ENCODE measurements around the gene CCNL1.
"Not testable (repeated sequence)": the region's sequence is repeated elsewhere in the genome, so short reads cannot be mapped to it uniquely, and the experiment has no call there.

CCNL1 gene

DNA sequence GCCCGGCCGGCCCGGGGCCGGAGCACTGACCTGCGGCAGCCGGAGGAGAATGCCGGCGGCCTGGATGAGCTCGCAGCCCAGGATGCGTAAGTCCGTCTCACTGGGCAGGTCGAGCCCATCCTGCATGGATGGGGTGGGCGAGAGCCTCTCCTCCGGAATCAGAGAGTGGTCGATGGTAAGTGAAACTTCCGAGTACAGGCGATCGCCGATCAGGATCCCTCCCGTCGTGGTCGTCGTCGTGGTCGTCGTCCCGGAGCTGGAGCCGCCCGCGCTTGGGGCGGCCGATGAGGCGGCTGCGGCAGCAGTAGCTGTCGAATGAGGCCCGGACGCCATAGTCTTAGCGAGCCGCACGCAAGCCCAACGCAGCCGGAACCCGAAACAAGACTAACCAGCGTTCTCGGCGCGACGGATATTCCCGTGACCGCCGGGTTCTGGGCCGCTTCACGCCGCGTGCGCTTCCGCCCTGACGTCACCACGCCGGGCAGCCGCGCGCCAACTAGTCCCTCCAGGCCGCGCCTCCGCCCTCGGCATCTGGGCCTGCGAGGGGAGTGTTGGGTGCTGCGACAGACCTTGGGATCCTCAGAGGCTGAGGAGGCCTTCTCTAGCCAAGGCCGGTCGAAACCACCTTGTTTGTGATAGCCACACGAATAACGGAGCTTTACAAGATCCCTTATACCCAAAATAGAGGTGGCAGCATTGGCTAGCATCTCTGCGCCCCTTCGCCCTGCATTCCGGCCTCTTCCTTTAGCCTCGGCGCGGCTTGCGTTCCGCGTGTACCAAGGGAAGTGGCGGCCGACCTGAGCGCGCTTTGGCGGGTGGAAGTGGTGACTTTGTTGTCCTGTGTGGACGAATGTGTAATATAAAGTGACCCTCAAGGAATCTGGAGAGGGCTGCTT lies at the start of gene CCNL1:
Gene CCNL1 (minus strand): TSS at position 386 of the 896 bp plus-strand sequence. CDS start 53 bp downstream, at position 333.
- H3K4me1 ChIP-seq (ENCODE audit: control insufficient read depth, low read depth, low read length): peaks cover 15% of the 10 kb centered on the region
- peak within 1 kb of the TSS; percentile 99 for H3K9ac ChIP-seq (ENCODE audit: low read length)
- no peaks in the 10 kb centered on the region for H3K27me3 ChIP-seq (ENCODE audit: control insufficient read depth, insufficient read depth, low read length)
- H3K27ac ChIP-seq (ENCODE audit: low read length): peak within 1 kb of the TSS; percentile 92
- H3K4me3 ChIP-seq (ENCODE audit: low read length): peak within 1 kb of the TSS; percentile 84
- H3K9me3 ChIP-seq (ENCODE audit: control insufficient read depth, low read depth, low read length): no peaks in the 10 kb centered on the region
- peaks cover 39% of the 10 kb centered on the region for H3K36me3 ChIP-seq (ENCODE audit: control insufficient read depth, low read depth, low read length)

DNA sequence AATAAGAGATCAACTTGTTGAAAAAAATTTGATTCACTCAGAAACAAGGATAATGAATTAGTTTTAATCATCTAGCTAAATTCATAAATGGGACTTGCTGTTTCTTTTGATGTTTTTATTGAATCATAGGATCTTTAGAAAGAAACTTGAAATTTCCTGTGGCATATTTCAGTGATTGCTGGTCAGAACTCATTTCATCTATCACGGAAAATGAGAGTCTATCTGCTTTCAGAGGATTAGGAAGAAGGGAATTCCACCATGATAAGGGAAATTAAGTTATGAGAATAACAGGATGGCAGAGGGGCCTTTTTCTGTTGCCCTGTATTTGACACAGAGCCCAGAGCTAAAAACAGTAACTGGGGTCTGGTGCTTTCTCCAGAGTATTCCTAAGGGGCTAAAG lies 44.9 kb upstream of the CCNL1 start:
- no peak overlapping the region for H3K27ac ChIP-seq (ENCODE audit: low read length)
- H3K4me1 ChIP-seq (ENCODE audit: control insufficient read depth, low read depth, low read length): peaks cover 5% of the 10 kb centered on the region
- H3K9ac ChIP-seq (ENCODE audit: low read length): no peak overlapping the region
- no peaks in the 10 kb centered on the region for H3K27me3 ChIP-seq (ENCODE audit: control insufficient read depth, insufficient read depth, low read length)
- no peaks in the 10 kb centered on the region for H3K36me3 ChIP-seq (ENCODE audit: control insufficient read depth, low read depth, low read length)
- H3K4me3 ChIP-seq (ENCODE audit: low read length): no peak overlapping the region
- no peaks in the 10 kb centered on the region for H3K9me3 ChIP-seq (ENCODE audit: control insufficient read depth, low read depth, low read length)

DNA sequence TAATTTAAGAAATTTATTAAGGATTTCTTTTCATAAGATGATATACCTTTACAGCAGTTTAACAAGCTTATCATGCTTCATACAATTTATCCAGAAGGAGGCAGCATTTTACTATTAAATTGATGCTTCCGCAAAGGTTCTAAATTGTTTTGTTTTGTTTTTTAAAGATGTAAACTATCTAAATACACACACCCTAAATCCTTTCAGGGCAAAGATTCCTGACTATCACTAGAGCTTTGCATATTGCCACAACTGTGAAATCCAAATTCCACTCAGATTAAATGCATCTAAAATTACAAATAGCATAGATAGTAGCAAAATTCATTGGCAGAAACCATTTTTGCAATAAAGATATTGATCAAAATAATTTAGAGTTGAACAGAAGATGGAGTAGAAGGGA lies 44.5 kb upstream of the CCNL1 start:
- no peaks in the 10 kb centered on the region for H3K9me3 ChIP-seq (ENCODE audit: control insufficient read depth, low read depth, low read length)
- no peaks in the 10 kb centered on the region for H3K27me3 ChIP-seq (ENCODE audit: control insufficient read depth, insufficient read depth, low read length)
- peaks cover 5% of the 10 kb centered on the region for H3K4me1 ChIP-seq (ENCODE audit: control insufficient read depth, low read depth, low read length)
- no peak overlapping the region for H3K4me3 ChIP-seq (ENCODE audit: low read length)
- H3K9ac ChIP-seq (ENCODE audit: low read length): no peak overlapping the region
- H3K36me3 ChIP-seq (ENCODE audit: control insufficient read depth, low read depth, low read length): no peaks in the 10 kb centered on the region
- H3K27ac ChIP-seq (ENCODE audit: low read length): no peak overlapping the region

DNA sequence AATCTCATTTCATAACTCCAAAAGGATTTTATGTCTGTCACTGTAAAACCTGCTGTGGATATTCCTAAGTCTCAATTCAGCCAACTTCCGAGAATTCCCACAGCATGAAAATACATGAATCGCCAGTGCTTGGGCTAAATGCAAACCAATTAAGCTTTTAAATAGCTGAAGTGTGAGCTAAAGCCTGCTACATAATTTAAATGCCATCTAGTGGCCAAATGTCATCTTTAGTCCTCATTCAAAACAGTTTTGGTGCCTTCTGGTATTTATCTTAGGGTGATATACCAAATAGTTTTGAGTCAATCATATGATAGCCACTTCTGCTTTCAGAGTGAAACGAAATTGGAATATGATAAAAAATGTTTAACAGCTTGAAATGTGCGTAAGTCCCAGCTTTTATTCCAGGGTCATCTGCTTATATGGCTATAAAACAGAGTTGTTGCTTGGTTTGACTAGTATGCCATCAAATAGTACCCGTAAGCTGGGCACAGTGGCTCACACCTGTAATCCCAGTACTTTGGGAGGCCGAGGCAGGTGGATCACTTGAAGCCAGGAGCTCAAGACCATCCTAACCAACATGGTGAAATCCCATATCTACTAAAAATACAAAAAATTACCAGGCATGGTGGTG lies 41.8 kb upstream of the CCNL1 start:
- Histone ChIP-seq H3K4me3 (ENCODE audit: low read length) (no peak overlapping the region), H3K27me3 (ENCODE audit: control insufficient read depth, insufficient read depth, low read length) (no peaks in the 10 kb centered on the region), H3K36me3 (ENCODE audit: control insufficient read depth, low read depth, low read length) (no peaks in the 10 kb centered on the region), H3K4me1 (ENCODE audit: control insufficient read depth, low read depth, low read length) (peaks cover 5% of the 10 kb centered on the region), H3K9me3 (ENCODE audit: control insufficient read depth, low read depth, low read length) (no peaks in the 10 kb centered on the region), H3K27ac (ENCODE audit: low read length) (no peak overlapping the region), H3K9ac (ENCODE audit: low read length) (no peak overlapping the region)

DNA sequence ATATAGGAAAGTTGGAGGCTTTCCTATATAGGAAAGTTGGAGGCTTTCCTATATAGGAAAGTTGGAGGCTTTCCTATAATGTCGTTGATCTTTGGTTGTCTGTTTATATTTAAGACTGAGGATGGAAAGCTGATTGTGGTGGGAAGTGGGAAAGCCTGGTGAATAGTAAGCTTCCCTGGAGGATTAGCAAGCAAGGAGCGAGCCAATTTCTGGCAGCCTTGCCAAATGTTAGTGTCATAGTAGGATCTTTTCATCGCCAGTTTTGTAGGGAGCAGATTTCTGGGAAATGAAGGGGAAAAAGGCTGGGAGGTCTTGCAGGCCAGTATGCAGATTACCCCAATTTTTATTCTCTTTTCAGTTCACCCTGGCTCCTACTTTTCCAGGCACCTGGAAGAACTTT lies 39.9 kb upstream of the CCNL1 start:
- H3K4me1 ChIP-seq (ENCODE audit: control insufficient read depth, low read depth, low read length): peaks cover 5% of the 10 kb centered on the region
- no peaks in the 10 kb centered on the region for H3K27me3 ChIP-seq (ENCODE audit: control insufficient read depth, insufficient read depth, low read length)
- H3K9me3 ChIP-seq (ENCODE audit: control insufficient read depth, low read depth, low read length): no peaks in the 10 kb centered on the region
- H3K4me3 ChIP-seq (ENCODE audit: low read length): no peak overlapping the region
- no peaks in the 10 kb centered on the region for H3K36me3 ChIP-seq (ENCODE audit: control insufficient read depth, low read depth, low read length)
- H3K27ac ChIP-seq (ENCODE audit: low read length): no peak overlapping the region
- H3K9ac ChIP-seq (ENCODE audit: low read length): no peak overlapping the region

DNA sequence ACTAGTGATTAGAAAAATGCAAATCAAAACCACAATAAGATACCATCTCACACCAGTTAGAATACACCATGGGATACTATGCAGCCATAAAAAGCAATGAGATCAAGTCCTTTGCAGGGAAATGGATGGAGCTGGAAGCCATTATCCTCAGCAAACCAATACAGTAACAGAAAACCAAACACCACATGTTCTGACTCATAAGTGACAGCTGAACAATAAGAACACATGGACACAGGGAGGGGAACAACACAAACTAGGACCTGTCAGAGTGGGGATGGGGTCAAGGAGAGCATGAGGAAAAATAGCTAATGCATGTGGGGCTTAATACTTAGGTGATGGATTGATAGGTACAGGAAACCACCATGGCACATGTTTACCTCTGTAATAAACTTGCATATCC lies 36.0 kb upstream of the CCNL1 start:
- Histone ChIP-seq H3K9ac (ENCODE audit: low read length) (no peak overlapping the region), H3K27me3 (ENCODE audit: control insufficient read depth, insufficient read depth, low read length) (no peaks in the 10 kb centered on the region), H3K9me3 (ENCODE audit: control insufficient read depth, low read depth, low read length) (no peaks in the 10 kb centered on the region), H3K36me3 (ENCODE audit: control insufficient read depth, low read depth, low read length) (no peaks in the 10 kb centered on the region), H3K4me3 (ENCODE audit: low read length) (no peak overlapping the region), H3K27ac (ENCODE audit: low read length) (no peak overlapping the region), H3K4me1 (ENCODE audit: control insufficient read depth, low read depth, low read length) (no peaks in the 10 kb centered on the region)

DNA sequence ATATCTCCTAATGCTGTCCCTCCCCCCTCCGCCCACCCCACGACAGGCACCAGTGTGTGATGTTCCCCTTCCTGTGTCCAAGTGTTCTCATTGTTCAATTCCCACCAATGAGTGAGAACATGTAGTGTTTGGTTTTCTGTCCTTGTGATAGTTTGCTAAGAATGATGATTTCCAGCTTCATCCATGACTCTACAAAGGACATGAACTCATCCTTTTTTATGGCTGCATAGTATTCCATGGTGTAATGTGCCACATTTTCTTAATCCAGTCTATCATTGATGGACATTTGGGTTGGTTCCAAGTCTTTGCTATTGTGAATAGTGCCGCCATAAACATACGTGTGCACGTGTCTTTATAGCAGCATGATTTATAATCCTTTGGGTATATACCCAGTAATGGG lies 31.2 kb upstream of the CCNL1 start:
- H3K9me3 ChIP-seq (ENCODE audit: control insufficient read depth, low read depth, low read length): peaks cover 34% of the 10 kb centered on the region
- not testable (repeated sequence) for H3K4me1 ChIP-seq (ENCODE audit: control insufficient read depth, low read depth, low read length); H3K27me3 ChIP-seq (ENCODE audit: control insufficient read depth, insufficient read depth, low read length); H3K27ac ChIP-seq (ENCODE audit: low read length); H3K36me3 ChIP-seq (ENCODE audit: control insufficient read depth, low read depth, low read length); H3K9ac ChIP-seq (ENCODE audit: low read length); H3K4me3 ChIP-seq (ENCODE audit: low read length)

DNA sequence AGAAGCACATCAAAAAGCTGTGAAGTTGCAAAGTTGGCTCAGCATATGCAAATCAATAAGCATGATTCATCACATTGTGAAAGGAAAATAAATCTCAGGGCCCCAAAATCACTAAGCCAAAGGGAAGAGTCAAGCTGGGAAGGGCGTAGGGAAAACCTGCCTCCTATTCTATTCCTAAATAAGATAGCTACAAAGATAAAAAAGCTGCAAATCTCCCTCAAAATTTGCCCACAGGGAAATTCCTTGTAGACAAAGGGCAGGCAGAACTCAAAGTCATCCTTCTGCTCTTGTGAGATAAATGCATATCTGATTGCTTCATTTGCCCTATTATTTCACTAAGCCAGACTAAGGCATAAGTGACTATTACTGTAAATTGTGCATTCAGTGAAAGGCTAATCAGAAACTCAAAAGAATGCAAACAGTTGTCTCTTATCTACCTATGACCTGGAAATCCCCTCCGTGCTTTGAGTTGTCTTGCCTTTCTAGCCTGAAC lies 30.5 kb upstream of the CCNL1 start:
- peaks cover 39% of the 10 kb centered on the region for H3K9me3 ChIP-seq (ENCODE audit: control insufficient read depth, low read depth, low read length)
- no peak overlapping the region for H3K4me3 ChIP-seq (ENCODE audit: low read length)
- H3K27ac ChIP-seq (ENCODE audit: low read length): no peak overlapping the region
- no peaks in the 10 kb centered on the region for H3K36me3 ChIP-seq (ENCODE audit: control insufficient read depth, low read depth, low read length)
- no peaks in the 10 kb centered on the region for H3K27me3 ChIP-seq (ENCODE audit: control insufficient read depth, insufficient read depth, low read length)
- H3K9ac ChIP-seq (ENCODE audit: low read length): no peak overlapping the region
- H3K4me1 ChIP-seq (ENCODE audit: control insufficient read depth, low read depth, low read length): no peaks in the 10 kb centered on the region

DNA sequence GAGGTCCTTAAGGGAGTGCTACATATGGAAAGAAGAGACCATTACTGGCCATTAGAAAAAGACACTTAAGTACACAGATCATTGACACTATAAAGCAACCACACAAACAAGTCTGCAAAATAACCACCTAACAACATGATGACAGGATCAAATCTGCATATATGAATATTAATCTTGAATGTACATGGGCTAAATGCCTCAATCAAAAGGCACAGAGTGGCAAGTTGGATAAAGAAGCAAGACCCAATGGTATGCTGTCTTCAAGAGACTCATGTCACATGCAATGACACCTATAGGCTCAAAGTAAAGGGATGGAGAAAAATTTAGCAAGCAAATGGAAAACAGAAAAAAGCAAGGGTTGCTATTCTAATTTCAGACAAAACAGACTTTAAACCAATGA lies 28.4 kb upstream of the CCNL1 start:
- H3K9me3 ChIP-seq (ENCODE audit: control insufficient read depth, low read depth, low read length): peaks cover 41% of the 10 kb centered on the region
- no peaks in the 10 kb centered on the region for H3K4me1 ChIP-seq (ENCODE audit: control insufficient read depth, low read depth, low read length)
- no peak overlapping the region for H3K27ac ChIP-seq (ENCODE audit: low read length)
- H3K9ac ChIP-seq (ENCODE audit: low read length): no peak overlapping the region
- H3K4me3 ChIP-seq (ENCODE audit: low read length): no peak overlapping the region
- H3K27me3 ChIP-seq (ENCODE audit: control insufficient read depth, insufficient read depth, low read length): no peaks in the 10 kb centered on the region
- H3K36me3 ChIP-seq (ENCODE audit: control insufficient read depth, low read depth, low read length): no peaks in the 10 kb centered on the region

DNA sequence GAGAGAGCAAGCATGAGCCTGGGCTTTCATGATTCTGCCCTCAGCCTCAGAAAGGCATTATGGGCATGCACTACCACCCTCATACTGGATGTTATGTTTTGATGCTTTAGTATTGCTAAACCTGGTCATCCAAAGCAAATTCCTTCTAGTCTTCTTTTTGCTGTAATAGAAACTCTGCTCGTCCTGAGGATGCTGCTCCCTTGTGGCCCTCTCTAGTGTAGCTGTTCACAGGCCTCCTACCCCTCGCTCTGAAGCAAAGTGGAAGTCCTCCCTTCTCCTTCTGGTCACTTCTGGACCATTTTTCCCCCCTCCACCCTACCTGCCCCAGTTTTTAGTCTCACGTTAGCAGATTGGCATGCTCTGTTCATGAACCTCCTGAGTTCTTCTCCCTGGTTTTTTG lies 22.9 kb upstream of the CCNL1 start:
- H3K36me3 ChIP-seq (ENCODE audit: control insufficient read depth, low read depth, low read length): no peaks in the 10 kb centered on the region
- H3K9ac ChIP-seq (ENCODE audit: low read length): no peak overlapping the region
- H3K9me3 ChIP-seq (ENCODE audit: control insufficient read depth, low read depth, low read length): peaks cover 31% of the 10 kb centered on the region
- H3K4me1 ChIP-seq (ENCODE audit: control insufficient read depth, low read depth, low read length): no peaks in the 10 kb centered on the region
- H3K27ac ChIP-seq (ENCODE audit: low read length): no peak overlapping the region
- H3K27me3 ChIP-seq (ENCODE audit: control insufficient read depth, insufficient read depth, low read length): no peaks in the 10 kb centered on the region
- H3K4me3 ChIP-seq (ENCODE audit: low read length): no peak overlapping the region

DNA sequence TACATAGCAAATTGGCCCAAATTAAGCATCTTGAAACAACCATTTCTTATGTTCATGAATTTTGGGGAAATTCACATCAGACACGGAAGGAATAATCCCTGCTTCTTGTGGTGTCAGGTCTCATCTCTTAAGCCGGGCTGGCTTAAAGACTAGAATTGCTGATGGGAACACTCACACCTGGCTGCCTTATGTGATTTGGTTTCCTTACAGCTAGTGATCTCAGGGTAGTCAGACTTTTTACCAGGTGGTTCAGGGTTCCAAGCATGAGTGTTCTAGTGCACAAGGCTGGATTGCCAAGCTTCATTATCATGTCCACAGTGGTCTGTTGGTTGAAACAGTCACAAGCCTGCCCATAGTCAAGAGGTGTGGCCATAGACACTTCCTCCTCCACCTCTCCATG lies 20.3 kb upstream of the CCNL1 start:
- H3K27me3 ChIP-seq (ENCODE audit: control insufficient read depth, insufficient read depth, low read length): no peaks in the 10 kb centered on the region
- H3K9ac ChIP-seq (ENCODE audit: low read length): no peak overlapping the region
- peaks cover 2% of the 10 kb centered on the region for H3K36me3 ChIP-seq (ENCODE audit: control insufficient read depth, low read depth, low read length)
- H3K4me3 ChIP-seq (ENCODE audit: low read length): no peak overlapping the region
- peaks cover 10% of the 10 kb centered on the region for H3K9me3 ChIP-seq (ENCODE audit: control insufficient read depth, low read depth, low read length)
- no peak overlapping the region for H3K27ac ChIP-seq (ENCODE audit: low read length)
- H3K4me1 ChIP-seq (ENCODE audit: control insufficient read depth, low read depth, low read length): peaks cover 6% of the 10 kb centered on the region
